Endothelial cell of umbilical vein (primary cell): ENCODE results near the gene ASB13. TPM values are rescaled to one million over a fixed set of nuclear protein-coding genes. Genes with fewer than 3 reads are reported as not detected.

ENCODE experiments used
- BruUV-seq: library from RNA; stranded (reverse); fragments of 400-500 nt; replicated peaks from 2 replicates; lab custom pipeline; 2021; lab: Mats Ljungman, UMichigan
- CTCF ChIA-PET: fragments of 300-600, 350-600 bp; sonication (Branson Sonifier 250); formaldehyde crosslinking; loops from one replicate; lab custom pipeline; 2021; ENCODE audit warnings: antibody characterized with exemption, inconsistent platforms; lab: Charles Lee
- POLR2A ChIA-PET: fragments of 300-600, 350-600 bp; sonication (Branson Sonifier 250); formaldehyde crosslinking; loops from one replicate; lab custom pipeline; 2021; ENCODE audit warnings: antibody characterized with exemption, inconsistent platforms; lab: Charles Lee
- DNase-seq: peaks from one replicate; pipeline ENCODE4 v3.0.0-alpha.2; 2011; ENCODE audit warnings: low read depth, low spot score
- FAIRE-seq: peaks from 2 replicates; lab custom pipeline; 2011; peaks lifted over from hg19 to GRCh38; lab: Jason Lieb, UNC
- H2AFZ ChIP-seq: 2 replicates; pipeline ENCODE4 v1.6.0; 2012; ENCODE audit warnings: low read depth, low read length, control low read depth, inconsistent platforms
- H3K27ac ChIP-seq: 2 replicates; pipeline ENCODE4 v1.5.1; 2011; ENCODE audit warnings: low read depth, mild to moderate bottlenecking, control low read depth, low read length, moderate library complexity; ENCODE audit not compliant: insufficient read depth
- H3K27me3 ChIP-seq, 2 experiments: 2 replicates each; pipeline versions ENCODE4 v1.6.0 to v1.6.1; 2011; ENCODE audit warnings: low read length in 2 of 2, mixed read lengths in 1 of 2; ENCODE audit not compliant: control insufficient read depth in 2 of 2, insufficient read depth in 2 of 2
- H3K36me3 ChIP-seq, 2 experiments: 2 replicates in 1 of 2; 3 replicates in 1 of 2; pipeline ENCODE4 v1.5.1; 2011; ENCODE audit warnings: low read length in 2 of 2, mild to moderate bottlenecking in 1 of 2, moderate library complexity in 1 of 2; ENCODE audit not compliant: control insufficient read depth in 2 of 2, insufficient read depth in 2 of 2; ENCODE audit errors: extremely low read depth in 1 of 2
- H3K4me1 ChIP-seq: 3 replicates; pipeline ENCODE4 v1.5.1; 2011; ENCODE audit warnings: mild to moderate bottlenecking, low read length; ENCODE audit not compliant: control insufficient read depth, insufficient read depth; ENCODE audit errors: extremely low read depth
- H3K4me2 ChIP-seq: 2 replicates; pipeline ENCODE4 v1.6.1; 2011; ENCODE audit warnings: low read length, control low read depth, mixed read lengths; ENCODE audit not compliant: insufficient read depth
- H3K4me3 ChIP-seq, 3 experiments: fragments of 200-600 bp in 1 of 3; sonication (generic), shearing (Covaris generic) in 1 of 3; replicated peaks in 1 of 3; 2 replicates each; pipeline ENCODE4 v1.5.1; 2011 to 2016; ENCODE audit warnings: control low read depth in 3 of 3, low read length in 3 of 3, mild to moderate bottlenecking in 2 of 3, inconsistent platforms in 1 of 3, low read depth in 1 of 3, moderate library complexity in 1 of 3; ENCODE audit not compliant: insufficient read depth in 1 of 3
- H3K79me2 ChIP-seq: 2 replicates; pipeline ENCODE4 v1.6.0; 2012; ENCODE audit warnings: low read length, inconsistent platforms; ENCODE audit not compliant: control insufficient read depth, insufficient read depth
- H3K9ac ChIP-seq: replicated peaks from 2 replicates; pipeline ENCODE3; 2011; ENCODE audit warnings: low read length, control low read depth; ENCODE audit not compliant: insufficient read depth; ENCODE audit errors: extremely low read depth
- H3K9me1 ChIP-seq: replicated peaks from 3 replicates; pipeline ENCODE4 v1.6.0; 2011; ENCODE audit warnings: mild to moderate bottlenecking, low read length; ENCODE audit not compliant: control insufficient read depth, insufficient read depth; ENCODE audit errors: extremely low read depth
- H3K9me3 ChIP-seq: replicated peaks from 2 replicates; pipeline ENCODE4 v1.5.1; 2012; ENCODE audit warnings: low read length, inconsistent platforms; ENCODE audit not compliant: control insufficient read depth, insufficient read depth
- H4K20me1 ChIP-seq: replicated peaks from 2 replicates; pipeline ENCODE3; 2011; ENCODE audit warnings: mild to moderate bottlenecking, low read length; ENCODE audit not compliant: control insufficient read depth, insufficient read depth; ENCODE audit errors: extremely low read depth
- FOS ChIP-seq: IDR thresholded peaks from 2 replicates; pipeline ENCODE4 v1.6.1; 2011; ENCODE audit warnings: mild to moderate bottlenecking, low read length, moderate library complexity, borderline replicate concordance; ENCODE audit not compliant: insufficient read depth
- GATA2 ChIP-seq: IDR thresholded peaks from 2 replicates; pipeline ENCODE4 v1.7.0; 2011; ENCODE audit warnings: low read depth, mild to moderate bottlenecking, moderate library complexity, mixed read lengths, low read length; ENCODE audit not compliant: insufficient read length, insufficient read depth
- POLR2A ChIP-seq: IDR thresholded peaks from 2 replicates; pipeline ENCODE4 v1.6.1; 2012; ENCODE audit warnings: low read depth, mild to moderate bottlenecking, control low read depth, low read length
- POLR2AphosphoS5 ChIP-seq: IDR thresholded peaks from 2 replicates; pipeline ENCODE4 v1.6.1; 2012; ENCODE audit warnings: low read depth, mild to moderate bottlenecking, control low read depth, low read length, moderate library complexity; ENCODE audit not compliant: insufficient read depth
- dilution Hi-C: fragments of 300-500 bp; cut with MboI; formaldehyde crosslinking; loops from one replicate; pipeline ENCODE4 v1.15.0; 2019; ENCODE audit warnings: low sequenced_read_pairs; ENCODE audit not compliant: extremely low pct_ligation_motif_present
- intact Hi-C: fragments of 100-400 bp; cut with micrococcal nuclease; formaldehyde crosslinking; loops from one replicate; pipeline ENCODE4 v1.10.0; 2022
- polyA plus RNA-seq, 4 experiments: library from polyadenylated mRNA; depleted of rRNA in 3 of 4; stranded (reverse) in 3 of 4; unstranded in 1 of 4; fragments of >200 nt; gene quantifications; 2 replicates each; pipeline versions ENCODE4 v1.2.1 to v1.2.3, GENCODE V29; 2011 to 2012; ENCODE audit warnings: missing spikeins in 1 of 4
- small RNA-seq: library from RNA; depleted of rRNA; stranded (forward); fragments of <200 nt; gene quantifications from one replicate; pipeline ENCODE3, GENCODE V24; 2012; ENCODE audit warnings: low replicate concordance, low read depth; ENCODE audit not compliant: insufficient read depth, insufficient read length
- total RNA-seq: library from RNA; stranded (reverse); gene quantifications from 2 replicates; pipeline ENCODE4 v1.2.3, GENCODE V29; 2021
- TF ChIP-seq, protein P1 (sequence below): IDR thresholded peaks from 2 replicates; pipeline ENCODE4 v1.6.1; 2011; ENCODE audit not compliant: insufficient read depth, insufficient read length

The ASB13 gene
- total and polyA plus RNA-seq, 2 donors (not counting 3 experiments of a cell fraction or from before 2014, with no cell fraction given), result 6.3 to 7.3 TPM

GRCh38 chr10:5589011-5589660 lies 77.3 kb downstream of the ASB13 start:
- Histone ChIP-seq H3K27me3 (no peaks in the 10 kb centered on the region), H2AFZ (no peak overlapping the region), H3K4me2 (no peak overlapping the region), H3K9me1 (no peaks in the 10 kb centered on the region), H3K79me2 (no peaks in the 10 kb centered on the region), H3K9me3 (no peaks in the 10 kb centered on the region), H3K27ac (no peak overlapping the region), H3K4me1 (peaks cover 13% of the 10 kb centered on the region), H3K4me3 (no peak overlapping the region), H3K9ac (no peak overlapping the region), H3K36me3 (no peaks in the 10 kb centered on the region), H4K20me1 (no peaks in the 10 kb centered on the region)
- ChIA-PET CTCF (interaction anchor here (0.9 to 1.7 kb wide), 8 partner anchors 26 to 148 kb away, joined by 3 to 7 read pairs (median 4); no protein-coding TSS in a partner anchor), POLR2A (no interaction called here)
- dilution Hi-C loops, result no loop called here
- FAIRE-seq (no peak), DNase-seq (no peak)
- TF ChIP-seq, protein P1, sequence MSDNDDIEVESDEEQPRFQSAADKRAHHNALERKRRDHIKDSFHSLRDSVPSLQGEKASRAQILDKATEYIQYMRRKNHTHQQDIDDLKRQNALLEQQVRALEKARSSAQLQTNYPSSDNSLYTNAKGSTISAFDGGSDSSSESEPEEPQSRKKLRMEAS, result no peak
- no peak for TF ChIP-seq FOS
- no peak for TF ChIP-seq GATA2
- no peak for TF ChIP-seq POLR2AphosphoS5
- TF ChIP-seq POLR2A, result no peak
- BruUV-seq, result no TSS peak
- intact Hi-C loops, result no loop called here

Small RNA genes lying within 50 kb of the gene (small RNA-seq; reads per million reads assigned to genes)
- gene AL365356.2 (not detected), gene RN7SL445P (not detected)

Other genes starting within 250 kb of the ASB13 start
- not detected in 2 replicates for gene CALML5, start 167.0 kb downstream of the ASB13 start, total RNA-seq
- gene CALML5, start 167.0 kb downstream of the ASB13 start, polyA plus RNA-seq, result not detected in 2 replicates
- not detected in 2 replicates for gene CALML3, start 141.6 kb downstream of the ASB13 start, total RNA-seq
- not detected in 2 replicates for gene CALML3, start 141.6 kb downstream of the ASB13 start, polyA plus RNA-seq
- gene TASOR2, start 18.2 kb upstream of the ASB13 start, total RNA-seq, result 48.9 and 49.9 TPM in 2 replicates
- 10.0 and 13.6 TPM in 2 replicates for gene TASOR2, start 18.2 kb upstream of the ASB13 start, polyA plus RNA-seq
- 266 and 307 TPM in 2 replicates for gene GDI2, start 146.8 kb upstream of the ASB13 start, total RNA-seq
- gene GDI2, start 146.8 kb upstream of the ASB13 start, polyA plus RNA-seq, result 132 and 154 TPM in 2 replicates
- 4.4 and 6.9 TPM in 2 replicates for gene ANKRD16, start 223.3 kb upstream of the ASB13 start, total RNA-seq
- 8.0 and 9.4 TPM in 2 replicates for gene ANKRD16, start 223.3 kb upstream of the ASB13 start, polyA plus RNA-seq
- gene FBH1, start 223.6 kb upstream of the ASB13 start, total RNA-seq, result 86.1 and 97.0 TPM in 2 replicates
- 66.1 and 71.4 TPM in 2 replicates for gene FBH1, start 223.6 kb upstream of the ASB13 start, polyA plus RNA-seq